SKM-1 treated with dmso at 0.1 percent for 144 hours (cell line): ENCODE results near the gene POM121.
A peak's percentile ranks its signal among the peaks of the same experiment; 100 is the strongest.
"Not testable (repeated sequence)": the region's sequence is repeated elsewhere in the genome, so short reads cannot be mapped to it uniquely, and the experiment has no call there.

Experiments
- DNase-seq: peaks from one replicate; lab custom pipeline; 2025; ENCODE audit not compliant: unreplicated experiment; lab: John Stamatoyannopoulos, UW

Gene POM121

DNA sequence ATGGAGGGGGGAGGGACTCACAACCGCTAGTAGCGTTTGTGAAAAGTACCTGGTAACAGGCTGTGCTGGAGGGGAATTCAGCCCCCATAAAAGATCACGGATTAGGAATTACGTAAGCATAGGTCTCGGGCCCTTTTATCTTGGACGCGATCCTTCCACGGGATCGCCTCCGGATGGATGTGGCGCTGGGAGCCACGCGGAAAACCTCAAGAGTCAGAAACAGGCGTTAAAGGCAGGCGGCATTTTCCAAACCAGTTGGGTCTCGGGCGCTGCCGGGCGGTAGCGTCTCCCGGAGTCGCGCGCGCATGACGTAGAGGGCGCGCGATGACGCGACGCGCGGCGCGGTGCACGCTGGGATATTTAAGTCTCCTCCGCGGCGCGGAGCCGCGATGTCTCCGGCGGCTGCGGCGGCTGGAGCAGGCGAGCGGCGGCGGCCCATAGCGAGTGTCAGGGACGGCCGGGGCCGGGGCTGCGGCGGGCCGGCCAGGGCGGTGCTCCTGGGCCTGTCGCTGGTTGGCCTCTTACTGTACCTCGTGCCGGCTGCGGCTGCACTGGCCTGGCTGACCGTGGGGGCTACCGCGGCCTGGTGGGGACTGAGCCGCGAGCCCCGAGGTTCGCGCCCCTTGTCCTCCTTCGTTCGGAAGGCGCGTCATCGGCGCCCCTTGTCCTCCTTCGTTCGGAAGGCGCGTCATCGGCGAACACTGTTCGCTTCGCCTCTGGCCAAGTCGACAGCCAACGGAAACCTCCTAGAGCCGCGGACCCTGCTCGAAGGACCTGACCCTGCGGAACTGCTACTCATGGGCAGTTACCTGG, at the start of gene POM121:
Gene POM121, plus strand, starts transcription at position 363 of the 813 bp plus-strand sequence. Its CDS starts 27 bp downstream, at position 390.
- DNase-seq: peak; percentile 70

DNA sequence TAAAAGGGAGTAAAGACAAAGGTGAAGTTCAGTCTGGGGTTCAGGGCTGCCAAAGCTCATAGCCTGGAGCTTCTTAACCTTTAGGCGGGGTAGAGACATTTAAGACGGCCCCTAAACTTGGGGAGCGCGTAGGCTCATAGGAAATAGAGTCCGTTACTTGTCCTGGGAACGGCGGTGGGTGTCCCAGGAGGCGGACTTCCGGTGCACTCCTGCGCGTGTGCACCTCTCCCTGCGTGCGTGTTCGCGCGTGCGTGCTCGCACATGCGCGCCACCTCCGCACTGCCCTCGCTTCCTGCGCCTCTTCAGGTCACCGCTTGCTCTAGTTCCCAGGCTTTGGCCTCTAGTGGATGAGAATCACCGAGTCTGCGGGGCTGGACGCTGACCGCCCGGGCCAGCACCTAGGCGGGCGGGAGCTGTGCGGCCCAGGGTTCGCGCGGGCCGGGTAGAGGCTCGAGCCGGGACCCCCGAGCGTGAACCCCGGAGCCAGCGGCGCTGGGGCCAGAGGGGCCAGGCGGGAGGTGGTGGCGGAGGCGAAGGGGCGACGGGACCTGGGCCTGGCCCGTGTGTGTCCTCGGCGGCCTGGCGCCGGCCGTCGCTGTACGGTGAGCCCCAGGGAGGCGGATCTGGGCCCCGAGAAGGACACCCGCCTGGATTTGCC, 45.7 kb upstream of the POM121 start:
- DNase-seq: peak; percentile 83

DNA sequence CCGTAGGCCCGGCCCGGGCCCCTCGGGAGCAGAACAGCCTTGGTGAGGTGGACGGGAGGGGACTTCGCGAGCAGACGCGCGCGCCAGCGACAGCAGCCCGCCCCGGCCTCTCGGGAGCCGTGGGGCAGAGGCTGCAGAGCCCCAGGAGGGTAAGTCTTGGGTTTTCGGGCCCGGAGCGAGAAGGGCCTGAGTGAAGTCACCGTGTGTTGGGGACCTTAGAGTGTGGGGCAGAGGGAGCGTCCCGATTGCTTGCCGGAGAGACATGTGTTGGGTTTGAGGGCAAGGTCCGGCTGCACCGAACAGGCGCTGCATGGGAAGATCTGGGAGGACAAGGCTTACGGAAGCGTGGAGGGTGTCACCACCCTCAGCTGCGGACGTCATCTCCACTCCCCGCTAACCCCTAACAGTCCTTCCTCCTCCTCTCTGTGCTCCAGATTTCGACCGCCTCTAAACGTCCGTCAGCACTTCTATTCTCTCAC, 45.1 kb upstream of the POM121 start:
- DNase-seq: peak; percentile 28

DNA sequence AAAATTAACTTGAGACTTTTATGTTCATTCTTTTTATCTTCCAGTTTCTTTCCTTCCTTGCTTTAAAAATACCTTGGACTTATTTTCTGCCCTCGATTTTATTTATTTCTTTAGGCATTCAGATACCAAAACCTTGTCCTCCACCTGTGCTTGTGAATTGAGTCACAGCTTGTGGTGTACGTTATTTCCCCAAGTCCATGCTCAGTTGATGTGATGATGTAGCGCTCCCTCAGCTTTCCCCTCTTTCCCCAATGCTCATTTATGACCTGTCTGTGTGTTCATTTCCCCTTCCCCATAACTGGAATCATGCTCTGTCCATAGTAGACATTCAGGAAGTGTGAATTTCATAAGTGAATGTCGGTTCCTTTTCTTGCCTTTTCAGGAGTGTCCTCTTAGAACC, 33.1 kb upstream of the POM121 start:
- DNase-seq: not testable (repeated sequence)

DNA sequence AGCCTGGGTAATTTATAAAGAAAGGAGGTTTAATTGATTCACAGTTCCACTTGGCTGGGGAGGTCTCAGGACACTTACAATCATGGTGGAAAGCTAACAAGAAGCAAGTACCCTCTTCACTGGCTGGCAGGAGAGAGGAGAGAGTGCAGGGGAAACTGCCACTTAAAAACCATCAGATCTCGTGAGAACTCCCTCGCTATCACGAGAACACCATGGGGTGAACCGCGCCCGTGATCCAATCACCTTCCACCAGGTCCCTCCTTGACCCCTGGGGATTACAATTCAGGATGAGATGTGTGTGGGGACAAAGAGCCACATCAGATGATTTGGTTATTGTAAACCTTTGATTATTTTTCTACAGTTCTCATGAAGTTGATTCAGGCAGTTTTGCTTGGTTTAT, 20.2 kb upstream of the POM121 start:
- not testable (repeated sequence) for DNase-seq

DNA sequence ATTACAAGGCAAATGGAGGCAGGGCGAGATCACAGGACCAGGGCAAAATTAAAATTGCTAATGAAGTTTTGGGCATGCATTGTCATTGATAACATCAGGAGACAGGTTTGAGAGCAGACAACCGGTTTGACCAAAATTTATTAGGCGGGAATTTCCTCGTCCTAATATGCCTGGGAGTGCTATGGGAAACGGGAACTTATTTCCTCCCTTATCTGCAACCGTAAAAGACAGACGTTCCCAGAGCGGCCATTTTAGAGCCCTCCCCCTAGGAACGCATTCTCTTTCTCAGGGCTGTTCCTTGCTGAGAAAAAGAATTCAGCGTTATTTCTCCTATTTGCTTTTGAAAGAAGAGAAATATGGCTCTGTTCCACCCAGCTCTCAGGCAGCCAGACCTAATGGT, 16.5 kb upstream of the POM121 start:
- DNase-seq: not testable (repeated sequence)

DNA sequence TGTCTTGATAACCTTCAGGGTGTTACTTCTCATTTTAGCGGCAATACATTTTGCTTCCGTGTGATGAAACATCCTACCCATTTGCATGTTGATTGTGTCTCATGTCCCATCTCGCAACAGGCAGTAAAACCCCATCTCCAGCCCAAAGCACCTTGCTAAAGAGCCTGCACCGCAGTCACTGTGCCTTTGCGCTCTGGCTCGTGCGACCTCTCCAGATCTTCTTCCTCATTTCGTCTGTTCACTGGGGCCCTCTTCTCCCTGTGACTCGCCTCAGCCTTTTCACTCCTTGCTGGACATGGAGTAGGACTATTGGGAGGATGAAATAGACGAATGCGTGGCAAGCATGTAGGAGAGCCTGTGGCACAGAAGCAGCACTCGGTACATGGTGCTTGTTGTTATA, 13.5 kb upstream of the POM121 start:
- DNase-seq: not testable (repeated sequence)

DNA sequence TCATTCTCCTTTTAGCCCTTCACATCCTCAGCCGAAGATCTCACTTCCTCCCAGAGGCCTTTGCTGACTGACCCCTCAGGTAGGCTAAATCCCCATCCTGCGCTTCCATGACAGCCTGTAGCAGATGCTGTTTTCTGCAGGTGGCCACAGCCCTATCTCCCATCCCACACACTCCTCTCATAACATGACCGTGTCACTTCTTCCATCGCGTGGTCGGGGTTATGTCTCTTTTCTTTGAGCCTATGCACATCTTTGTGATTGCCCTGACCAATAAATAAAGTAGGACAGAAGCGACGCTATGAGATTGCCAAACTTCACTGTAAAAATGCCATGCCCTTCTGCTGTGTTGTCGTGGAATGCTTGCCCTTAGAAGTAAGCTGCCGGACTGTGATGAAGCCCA, 11.1 kb upstream of the POM121 start:
- DNase-seq: not testable (repeated sequence)

DNA sequence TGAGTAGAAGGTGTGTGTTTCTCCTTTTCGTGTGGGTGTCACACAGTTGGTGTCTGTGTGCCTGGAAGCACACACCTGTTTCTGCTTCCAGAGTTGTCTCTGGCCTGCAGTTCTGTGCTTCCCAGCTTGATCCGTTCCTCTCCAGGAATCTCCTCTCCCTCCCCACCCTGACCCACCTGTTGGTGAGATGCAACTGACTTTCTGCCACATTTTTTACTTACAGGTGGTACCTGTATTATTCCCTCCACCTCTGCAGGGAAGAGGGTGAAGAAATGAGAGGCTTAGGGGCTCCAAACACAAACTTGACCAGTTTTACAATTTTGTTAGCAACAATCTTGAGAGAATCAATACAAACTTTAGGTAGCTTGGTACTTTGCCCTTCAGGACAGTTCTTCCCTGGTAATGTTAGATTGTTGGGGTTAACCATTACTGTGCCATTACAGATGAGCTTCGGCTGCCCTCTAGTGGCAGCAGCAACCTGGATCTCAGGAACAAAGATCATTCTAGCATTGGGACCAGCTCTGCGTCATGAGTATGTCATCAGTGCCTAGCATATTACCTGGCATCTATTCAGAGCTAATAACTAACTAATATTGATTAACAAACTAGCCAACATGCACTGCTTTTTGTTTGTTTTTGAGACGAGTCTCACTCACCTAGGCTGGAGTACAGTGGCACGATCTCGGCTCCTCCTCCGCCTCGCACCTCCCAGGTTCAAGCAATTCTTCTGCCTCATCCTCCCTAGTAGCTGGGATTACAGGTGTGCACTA, 10.0 kb upstream of the POM121 start:
- peak; percentile 18 for DNase-seq

DNA sequence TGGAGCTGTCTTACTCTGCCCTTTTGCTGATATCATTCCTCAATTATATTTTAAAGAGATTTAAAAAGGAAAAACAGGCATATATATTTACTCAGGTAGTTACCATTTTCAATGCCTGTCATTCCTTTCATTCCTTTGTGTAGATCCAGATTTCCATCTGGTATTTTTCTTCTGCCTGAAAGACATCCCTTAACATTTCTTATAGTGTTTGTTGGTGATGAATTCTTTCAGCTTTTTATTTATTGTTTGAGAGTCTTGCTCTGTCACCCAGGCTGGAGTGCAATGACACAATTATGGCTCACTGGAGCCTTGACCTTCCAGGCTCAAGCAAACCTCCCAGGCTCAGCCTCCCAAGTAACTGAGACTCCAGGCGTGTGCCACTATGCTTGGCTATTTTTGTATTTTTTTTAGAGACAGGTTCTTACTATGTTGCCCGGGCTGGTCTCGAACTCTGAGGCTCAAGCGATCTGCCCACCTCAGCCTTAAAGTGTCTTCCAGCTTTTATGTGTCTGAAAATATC, 5.6 kb upstream of the POM121 start:
- no peak for DNase-seq

DNA sequence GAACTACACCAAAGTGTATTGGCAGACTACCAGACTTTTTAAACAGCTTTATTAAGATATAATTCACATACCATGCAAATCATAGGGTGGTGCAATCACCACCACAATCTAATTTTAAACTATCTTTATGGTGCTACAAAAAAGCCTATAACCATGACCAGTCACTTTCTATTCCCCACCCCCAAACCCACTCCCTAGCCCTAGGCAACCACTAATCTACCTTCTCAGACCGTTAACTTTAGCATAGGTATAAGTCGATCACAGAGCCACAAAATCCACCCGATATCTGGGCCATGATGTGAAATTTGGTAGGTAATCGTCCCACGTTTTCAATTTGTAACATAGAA, 536 bp upstream of the POM121 start:
- DNase-seq: no peak

DNA sequence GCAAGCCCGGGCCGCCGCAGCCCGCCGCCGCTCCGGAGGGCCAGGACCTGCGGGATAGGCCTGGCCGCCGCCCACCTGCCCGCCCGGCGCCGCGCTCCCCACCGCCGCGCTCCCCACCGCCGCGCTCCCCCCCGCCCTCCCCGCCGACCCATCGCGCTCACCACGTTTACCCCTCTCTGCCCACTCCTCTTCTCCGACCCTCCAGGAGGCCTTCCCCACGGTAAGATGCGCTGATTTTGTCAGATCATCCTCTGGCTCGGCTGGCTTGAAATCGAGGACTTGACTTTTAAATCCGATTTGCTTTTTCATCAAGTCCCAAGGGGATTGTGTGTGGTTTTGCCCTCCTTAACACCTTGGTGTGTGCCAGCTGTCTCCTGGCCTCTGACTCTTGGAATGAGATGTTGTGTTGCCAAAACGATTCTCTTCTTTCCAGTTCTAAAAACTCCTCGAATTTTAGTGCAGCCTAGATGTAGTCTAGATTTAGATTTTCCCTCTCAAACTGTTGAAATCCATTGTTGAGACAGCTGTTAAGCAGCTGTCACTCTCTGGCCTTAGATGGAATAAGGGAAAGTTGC, 738 bp downstream of the POM121 start:
- DNase-seq: no peak

DNA sequence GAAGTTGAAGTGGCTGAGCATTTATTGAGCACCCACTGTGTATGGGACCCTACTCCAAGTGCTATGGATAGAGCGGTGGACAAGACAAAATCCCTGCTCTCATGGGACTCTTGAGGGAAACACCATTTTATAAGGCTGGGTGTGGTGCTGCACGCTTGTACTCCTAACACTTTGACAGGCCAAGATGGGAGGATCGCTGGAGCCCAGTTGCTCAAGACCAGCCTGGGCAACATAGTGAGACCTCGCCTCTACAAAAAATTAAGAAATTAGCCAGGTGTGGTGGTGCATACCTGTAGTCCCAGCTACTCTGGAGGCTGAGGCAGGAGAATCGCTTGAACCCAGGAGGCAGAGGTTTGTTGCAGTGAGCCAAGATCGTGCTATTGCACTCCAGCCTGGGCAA, 2.9 kb downstream of the POM121 start:
- DNase-seq: not testable (repeated sequence)

DNA sequence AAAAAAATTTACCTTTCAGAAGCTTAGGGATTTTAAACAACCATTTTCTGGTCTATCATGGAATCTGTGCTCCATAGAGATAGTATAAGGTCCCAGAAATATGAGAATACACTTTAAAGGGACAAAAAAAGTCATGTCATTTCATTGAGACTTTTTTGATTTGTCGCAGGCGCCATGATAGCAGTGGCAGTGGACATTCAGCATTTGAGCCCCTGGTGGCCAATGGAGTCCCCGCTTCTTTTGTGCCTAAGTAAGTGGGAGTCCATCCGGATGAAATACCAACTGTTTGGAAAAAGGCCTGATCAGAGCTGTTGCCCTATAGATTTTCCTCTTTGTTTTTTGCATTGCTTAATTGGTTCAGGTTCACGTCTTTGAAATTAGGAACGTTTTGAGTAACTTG, 3.3 kb downstream of the POM121 start:
- DNase-seq: not testable (repeated sequence)

DNA sequence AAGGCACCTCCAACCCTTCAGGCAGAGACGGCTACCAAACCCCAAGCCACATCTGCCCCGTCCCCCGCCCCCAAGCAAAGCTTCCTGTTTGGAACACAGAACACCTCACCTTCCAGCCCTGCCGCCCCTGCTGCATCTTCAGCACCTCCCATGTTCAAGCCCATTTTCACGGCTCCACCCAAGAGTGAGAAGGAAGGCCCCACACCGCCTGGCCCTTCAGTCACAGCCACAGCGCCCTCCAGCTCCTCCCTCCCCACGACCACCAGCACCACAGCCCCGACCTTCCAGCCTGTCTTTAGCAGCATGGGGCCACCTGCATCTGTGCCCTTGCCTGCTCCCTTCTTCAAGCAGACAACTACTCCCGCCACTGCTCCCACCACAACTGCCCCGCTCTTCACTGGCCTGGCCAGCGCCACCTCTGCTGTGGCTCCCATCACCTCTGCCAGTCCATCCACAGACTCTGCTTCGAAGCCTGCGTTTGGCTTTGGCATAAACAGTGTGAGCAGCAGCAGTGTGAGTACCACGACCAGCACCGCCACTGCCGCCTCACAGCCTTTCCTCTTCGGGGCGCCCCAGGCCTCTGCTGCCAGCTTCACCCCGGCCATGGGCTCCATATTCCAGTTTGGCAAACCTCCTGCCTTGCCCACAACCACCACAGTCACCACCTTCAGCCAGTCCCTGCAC, 17.3 kb downstream of the POM121 start:
- not testable (repeated sequence) for DNase-seq

DNA sequence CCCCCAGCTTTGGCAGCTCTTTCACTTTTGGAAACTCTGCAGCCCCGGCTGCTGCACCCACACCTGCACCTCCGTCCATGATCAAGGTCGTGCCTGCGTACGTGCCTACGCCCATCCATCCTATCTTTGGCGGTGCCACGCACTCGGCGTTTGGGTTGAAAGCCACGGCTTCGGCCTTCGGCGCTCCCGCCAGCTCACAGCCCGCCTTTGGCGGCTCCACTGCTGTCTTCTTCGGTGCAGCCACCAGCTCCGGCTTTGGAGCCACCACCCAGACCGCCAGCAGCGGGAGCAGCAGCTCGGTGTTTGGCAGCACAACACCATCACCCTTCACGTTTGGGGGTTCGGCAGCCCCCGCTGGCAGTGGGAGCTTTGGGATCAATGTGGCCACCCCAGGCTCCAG, 18.1 kb downstream of the POM121 start:
- DNase-seq: not testable (repeated sequence)

DNA sequence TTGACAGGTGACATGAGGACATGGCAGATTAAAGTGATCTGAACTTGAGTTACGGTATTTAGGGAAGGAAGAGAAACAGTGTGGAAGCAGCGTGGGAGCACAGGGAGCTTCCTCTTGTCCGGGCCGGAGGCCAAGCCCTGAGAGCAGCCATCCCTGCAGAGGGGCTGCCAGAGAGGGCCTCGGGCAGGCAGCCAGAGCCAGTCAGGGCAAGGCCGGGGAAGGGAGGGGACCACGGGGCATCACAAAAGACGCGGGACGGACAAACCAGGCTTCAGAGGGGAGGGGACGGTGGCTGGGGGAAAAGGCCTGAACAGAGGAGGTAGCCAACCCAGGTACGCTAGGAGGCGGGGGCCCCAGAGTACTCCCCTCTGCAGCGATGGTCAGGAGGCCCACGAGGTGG, 20.0 kb downstream of the POM121 start:
- DNase-seq: not testable (repeated sequence)

DNA sequence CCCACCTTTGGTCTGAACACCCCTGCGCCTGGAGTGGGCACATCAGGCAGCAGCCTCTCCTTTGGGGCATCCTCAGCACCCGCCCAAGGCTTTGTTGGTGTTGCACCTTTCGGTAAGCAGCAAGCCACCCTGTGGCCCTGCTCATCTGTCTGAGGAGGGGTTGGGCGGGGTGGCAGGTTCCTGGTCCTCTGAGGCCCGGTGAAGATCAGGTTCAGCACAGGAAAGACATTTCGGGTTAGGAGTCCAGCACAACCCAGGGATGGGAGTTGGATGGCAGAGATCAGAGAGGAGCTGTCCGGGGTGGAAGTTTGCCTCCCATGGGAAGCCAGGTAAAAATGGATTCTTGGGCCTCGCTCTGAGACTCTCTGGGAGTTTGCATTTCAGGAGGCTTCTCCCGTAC, 20.7 kb downstream of the POM121 start:
- not testable (repeated sequence) for DNase-seq

DNA sequence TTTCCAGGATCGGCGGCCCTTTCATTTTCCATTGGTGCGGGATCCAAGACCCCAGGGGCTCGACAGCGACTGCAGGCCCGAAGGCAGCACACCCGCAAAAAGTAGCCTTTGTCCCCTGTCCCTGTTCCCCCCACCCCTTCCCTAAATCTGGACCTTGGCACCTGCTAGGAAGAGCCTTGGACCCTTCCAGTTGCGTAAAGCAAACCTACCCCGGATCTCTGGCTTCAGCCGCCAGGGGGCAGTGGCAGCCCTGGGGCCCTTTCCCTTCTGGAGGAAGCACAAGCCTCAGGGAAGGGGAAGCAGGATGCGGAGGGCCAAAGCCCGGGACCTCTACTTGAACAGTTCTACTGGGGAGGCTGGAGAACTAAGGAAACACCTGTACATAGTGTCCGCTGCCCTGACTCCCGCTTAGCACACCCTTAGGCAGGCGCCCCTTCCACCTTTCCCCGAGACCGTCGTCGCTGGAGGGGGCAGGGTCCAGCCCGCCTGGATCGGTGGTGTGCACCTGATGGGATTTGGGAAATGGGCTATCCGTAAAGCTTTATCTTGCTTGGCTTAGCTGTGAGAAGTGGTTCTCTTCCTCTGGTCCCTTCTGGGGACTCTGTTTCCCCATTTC, 21.3 kb downstream of the POM121 start:
- DNase-seq: not testable (repeated sequence)

DNA sequence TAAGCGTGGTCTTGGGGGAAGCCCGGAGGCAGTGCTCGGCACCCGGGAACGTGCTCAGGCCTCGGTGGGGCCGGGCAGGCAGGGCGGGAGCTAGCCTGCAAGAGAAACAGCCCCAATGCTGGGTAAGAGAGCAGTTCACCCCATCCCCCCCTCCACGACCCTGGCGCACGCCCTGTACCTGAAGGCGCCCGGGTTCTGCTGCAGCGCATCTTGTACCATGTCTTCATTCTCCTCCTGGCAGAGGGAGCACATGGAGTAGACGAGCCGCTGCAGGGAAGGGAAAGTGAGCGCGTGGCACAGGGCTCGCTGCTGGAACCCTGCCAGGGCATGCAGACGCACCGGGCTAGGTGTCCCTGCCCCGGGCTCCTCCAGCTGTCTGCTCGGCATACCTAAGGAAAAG, 23.8 kb downstream of the POM121 start:
- not testable (repeated sequence) for DNase-seq
